ENCODE results near the gene LRRN4. TPM values are rescaled to one million over a fixed set of nuclear protein-coding genes. Genes with fewer than 3 reads are reported as not detected.

The LRRN4 gene
- total RNA-seq, 1 experiment from 2014 or later: 0.72 TPM

DNA sequence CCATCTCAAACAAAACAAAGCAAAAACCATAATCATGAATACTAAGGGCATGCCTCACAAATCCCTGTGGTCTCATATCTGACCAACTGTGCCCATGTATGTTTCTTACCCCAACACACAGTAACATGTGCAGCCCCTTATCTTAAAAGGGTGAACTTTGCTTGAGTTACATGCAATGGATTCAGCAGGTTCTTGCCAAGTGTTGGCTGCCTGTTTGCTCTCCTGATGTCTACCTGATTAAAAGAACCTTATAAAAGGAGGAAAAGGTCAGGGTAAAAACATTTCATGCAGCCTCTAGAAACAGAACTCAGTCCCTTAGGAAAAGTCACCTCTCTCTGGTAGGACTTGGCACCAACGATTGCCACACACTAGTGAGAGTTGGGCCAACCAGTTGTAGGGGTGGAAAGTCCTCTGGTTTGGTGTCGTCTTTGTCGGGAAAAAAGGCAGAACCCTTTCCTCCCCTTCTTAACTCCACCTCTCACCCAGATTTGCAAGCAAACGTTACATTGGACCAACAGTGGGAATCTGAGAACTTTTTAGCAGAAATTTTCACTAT lies 14.0 kb upstream of the LRRN4 start:
- H3K36me3 ChIP-seq (ENCODE audit: low read depth): no peaks in the 10 kb centered on the region
- no peaks in the 10 kb centered on the region for H3K4me1 ChIP-seq (replicated peaks; ENCODE audit: insufficient read depth)
- no TSS peak for BruUV-seq (replicated peaks)
- no peaks in the 10 kb centered on the region for H3K27me3 ChIP-seq (ENCODE audit: insufficient read depth, low read depth)
- H2AFZ ChIP-seq: no peak overlapping the region
- H3K79me2 ChIP-seq (ENCODE audit: low read depth): no peaks in the 10 kb centered on the region
- ChIA-PET CTCF (no interaction called here), POLR2A (ENCODE audit: unreplicated experiment) (no interaction called here)
- no peaks in the 10 kb centered on the region; the same call in 1 of the 2 replicates for H3F3A ChIP-seq (ENCODE audit: insufficient read depth, low read depth)
- no peak overlapping the region for H3K4me3 ChIP-seq
- peaks cover 3% of the 10 kb centered on the region; the same call in 1 of the 2 replicates for H3K9me2 ChIP-seq (ENCODE audit: insufficient read depth)
- no peak overlapping the region for H3K4me2 ChIP-seq
- no peak for TF ChIP-seq EZH2 (IDR thresholded peaks at IDR 0.05; ENCODE audit: low read depth)
- TF ChIP-seq, protein P1, sequence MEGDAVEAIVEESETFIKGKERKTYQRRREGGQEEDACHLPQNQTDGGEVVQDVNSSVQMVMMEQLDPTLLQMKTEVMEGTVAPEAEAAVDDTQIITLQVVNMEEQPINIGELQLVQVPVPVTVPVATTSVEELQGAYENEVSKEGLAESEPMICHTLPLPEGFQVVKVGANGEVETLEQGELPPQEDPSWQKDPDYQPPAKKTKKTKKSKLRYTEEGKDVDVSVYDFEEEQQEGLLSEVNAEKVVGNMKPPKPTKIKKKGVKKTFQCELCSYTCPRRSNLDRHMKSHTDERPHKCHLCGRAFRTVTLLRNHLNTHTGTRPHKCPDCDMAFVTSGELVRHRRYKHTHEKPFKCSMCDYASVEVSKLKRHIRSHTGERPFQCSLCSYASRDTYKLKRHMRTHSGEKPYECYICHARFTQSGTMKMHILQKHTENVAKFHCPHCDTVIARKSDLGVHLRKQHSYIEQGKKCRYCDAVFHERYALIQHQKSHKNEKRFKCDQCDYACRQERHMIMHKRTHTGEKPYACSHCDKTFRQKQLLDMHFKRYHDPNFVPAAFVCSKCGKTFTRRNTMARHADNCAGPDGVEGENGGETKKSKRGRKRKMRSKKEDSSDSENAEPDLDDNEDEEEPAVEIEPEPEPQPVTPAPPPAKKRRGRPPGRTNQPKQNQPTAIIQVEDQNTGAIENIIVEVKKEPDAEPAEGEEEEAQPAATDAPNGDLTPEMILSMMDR (conservative IDR thresholded peaks at IDR 0.05): no peak
- H4K20me1 ChIP-seq (ENCODE audit: insufficient read depth): no peaks in the 10 kb centered on the region
- DNase-seq: no peak
- intact Hi-C loops (cut with micrococcal nuclease; ENCODE audit: unreplicated experiment): no loop called here
- no peak overlapping the region for H3K27ac ChIP-seq
- H3K9me3 ChIP-seq (ENCODE audit: insufficient read depth, low read depth): no peaks in the 10 kb centered on the region

DNA sequence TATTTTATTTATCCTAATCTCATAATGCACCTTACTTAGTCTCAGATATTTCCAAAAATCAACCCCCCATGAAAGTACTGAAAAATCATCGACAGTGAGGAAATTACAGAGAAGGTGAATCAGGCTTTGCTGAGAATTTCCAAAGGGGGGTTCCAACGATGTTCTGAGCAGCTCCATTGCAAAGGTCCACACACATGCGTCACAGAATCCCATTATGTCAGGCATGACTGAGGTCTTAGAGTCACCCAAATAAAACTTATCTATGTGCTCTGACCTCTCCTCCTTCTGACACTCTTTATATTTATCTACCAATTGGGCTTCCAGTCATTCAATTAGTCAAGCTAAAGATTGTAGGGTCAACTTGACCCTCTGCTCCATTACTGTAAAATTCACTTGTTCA lies 12.7 kb upstream of the LRRN4 start:
- CTCF ChIA-PET: no interaction called here
- POLR2A ChIA-PET (ENCODE audit: unreplicated experiment): no interaction called here

GRCh38 chr20:6061544-6061943 lies 7.7 kb upstream of the LRRN4 start:
- H2AFZ ChIP-seq: no peak overlapping the region
- DNase-seq: no peak
- no peaks in the 10 kb centered on the region for H3K79me2 ChIP-seq (ENCODE audit: low read depth)
- no peak overlapping the region for H3K4me3 ChIP-seq
- H3K27ac ChIP-seq: no peak overlapping the region
- intact Hi-C loops (cut with micrococcal nuclease; ENCODE audit: unreplicated experiment): no loop called here
- peaks cover 4% of the 10 kb centered on the region; the same call in 1 of the 2 replicates for H3F3A ChIP-seq (ENCODE audit: insufficient read depth, low read depth)
- TF ChIP-seq, protein P1 (conservative IDR thresholded peaks at IDR 0.05): no peak
- TF ChIP-seq EZH2 (IDR thresholded peaks at IDR 0.05; ENCODE audit: low read depth): no peak
- H4K20me1 ChIP-seq (ENCODE audit: insufficient read depth): no peaks in the 10 kb centered on the region
- no peaks in the 10 kb centered on the region for H3K36me3 ChIP-seq (ENCODE audit: low read depth)
- H3K27me3 ChIP-seq (ENCODE audit: insufficient read depth, low read depth): no peaks in the 10 kb centered on the region
- no peak overlapping the region for H3K4me2 ChIP-seq
- CTCF ChIA-PET: no interaction called here
- peaks cover 3% of the 10 kb centered on the region; the same call in 1 of the 2 replicates for H3K9me2 ChIP-seq (ENCODE audit: insufficient read depth)
- BruUV-seq (replicated peaks): no TSS peak
- POLR2A ChIA-PET (ENCODE audit: unreplicated experiment): no interaction called here
- H3K9me3 ChIP-seq (ENCODE audit: insufficient read depth, low read depth): no peaks in the 10 kb centered on the region; the same call in 1 of the 2 replicates
- peaks cover 11% of the 10 kb centered on the region for H3K4me1 ChIP-seq (replicated peaks; ENCODE audit: insufficient read depth)

More for the DNA sequence above, 12.7 kb upstream of the LRRN4 start:
- no peak overlapping the region for H3K4me2 ChIP-seq
- no peaks in the 10 kb centered on the region for H4K20me1 ChIP-seq (ENCODE audit: insufficient read depth)
- no TSS peak for BruUV-seq (replicated peaks)
- H3K27ac ChIP-seq: no peak overlapping the region
- H3K9me2 ChIP-seq (ENCODE audit: insufficient read depth): peaks cover 3% of the 10 kb centered on the region; the same call in 1 of the 2 replicates
- H2AFZ ChIP-seq: no peak overlapping the region
- no peaks in the 10 kb centered on the region for H3K9me3 ChIP-seq (ENCODE audit: insufficient read depth, low read depth)
- no peaks in the 10 kb centered on the region for H3K27me3 ChIP-seq (ENCODE audit: insufficient read depth, low read depth)
- intact Hi-C loops (cut with micrococcal nuclease; ENCODE audit: unreplicated experiment): no loop called here
- DNase-seq: no peak
- no peak overlapping the region for H3K4me3 ChIP-seq
- TF ChIP-seq EZH2 (IDR thresholded peaks at IDR 0.05; ENCODE audit: low read depth): no peak
- TF ChIP-seq, protein P1 (conservative IDR thresholded peaks at IDR 0.05): no peak
- H3K4me1 ChIP-seq (replicated peaks; ENCODE audit: insufficient read depth): no peaks in the 10 kb centered on the region
- no peaks in the 10 kb centered on the region; the same call in 1 of the 2 replicates for H3F3A ChIP-seq (ENCODE audit: insufficient read depth, low read depth)
- no peaks in the 10 kb centered on the region for H3K79me2 ChIP-seq (ENCODE audit: low read depth)
- H3K36me3 ChIP-seq (ENCODE audit: low read depth): no peaks in the 10 kb centered on the region

Measured in PC-9 (cell line).